ENCODE measurements around the gene MCC.

- TF ChIP-seq, protein P1, sequence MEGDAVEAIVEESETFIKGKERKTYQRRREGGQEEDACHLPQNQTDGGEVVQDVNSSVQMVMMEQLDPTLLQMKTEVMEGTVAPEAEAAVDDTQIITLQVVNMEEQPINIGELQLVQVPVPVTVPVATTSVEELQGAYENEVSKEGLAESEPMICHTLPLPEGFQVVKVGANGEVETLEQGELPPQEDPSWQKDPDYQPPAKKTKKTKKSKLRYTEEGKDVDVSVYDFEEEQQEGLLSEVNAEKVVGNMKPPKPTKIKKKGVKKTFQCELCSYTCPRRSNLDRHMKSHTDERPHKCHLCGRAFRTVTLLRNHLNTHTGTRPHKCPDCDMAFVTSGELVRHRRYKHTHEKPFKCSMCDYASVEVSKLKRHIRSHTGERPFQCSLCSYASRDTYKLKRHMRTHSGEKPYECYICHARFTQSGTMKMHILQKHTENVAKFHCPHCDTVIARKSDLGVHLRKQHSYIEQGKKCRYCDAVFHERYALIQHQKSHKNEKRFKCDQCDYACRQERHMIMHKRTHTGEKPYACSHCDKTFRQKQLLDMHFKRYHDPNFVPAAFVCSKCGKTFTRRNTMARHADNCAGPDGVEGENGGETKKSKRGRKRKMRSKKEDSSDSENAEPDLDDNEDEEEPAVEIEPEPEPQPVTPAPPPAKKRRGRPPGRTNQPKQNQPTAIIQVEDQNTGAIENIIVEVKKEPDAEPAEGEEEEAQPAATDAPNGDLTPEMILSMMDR (IDR thresholded peaks at IDR 0.05): no peak
- no peak for TF ChIP-seq POLR2AphosphoS5 (IDR thresholded peaks at IDR 0.05; ENCODE audit: insufficient read depth in 1 of 2, low read depth in 1 of 2)
These were observed 361.2 kb downstream of the MCC start for GRCh38 chr5:113127021-113127420.
